HFFc6 (cell line): ENCODE data around the gene FBXO27. TPM values are rescaled to one million over a fixed set of nuclear protein-coding genes. Genes with fewer than 3 reads are reported as not detected.
"Not testable (repeated sequence)": the region's sequence is repeated elsewhere in the genome, so short reads cannot be mapped to it uniquely, and the experiment has no call there.

Experiments used
- DNase-seq: peaks from one replicate; pipeline ENCODE4 v3.0.0-alpha.2; 2018
- H3K27ac Mint-ChIP-seq: 2 replicates; pipeline ENCODE4 v1.8.0; 2020; ENCODE audit warnings: mild to moderate bottlenecking, mixed read lengths
- H3K27me3 Mint-ChIP-seq: 2 replicates; pipeline ENCODE4 v1.8.0; 2021; ENCODE audit warnings: mild to moderate bottlenecking, moderate library complexity, mixed read lengths; ENCODE audit not compliant: insufficient read depth
- H3K36me3 Mint-ChIP-seq: 2 replicates; pipeline ENCODE4 v1.8.0; 2021; ENCODE audit warnings: low read depth, mixed read lengths
- H3K4me1 Mint-ChIP-seq: 2 replicates; pipeline ENCODE4 v1.8.0; 2020; ENCODE audit warnings: low read depth, mixed read lengths
- H3K4me3 Mint-ChIP-seq: 2 replicates; pipeline ENCODE4 v1.8.0; 2020; ENCODE audit warnings: mild to moderate bottlenecking, moderate library complexity, mixed read lengths
- H3K9me3 Mint-ChIP-seq: 2 replicates; pipeline ENCODE4 v1.8.0; 2020; ENCODE audit warnings: mild to moderate bottlenecking, mixed read lengths
- total RNA-seq, 6 experiments: library from RNA; stranded (reverse); fragmentation: NEBNext Ultra II Directional; extraction: Animal tissue kit (Norgen Biotek cat#: 25700); gene quantifications; 2 replicates in 1 of 6; 3 replicates in 5 of 6; pipeline ENCODE4 v1.2.3, GENCODE V29; 2021
- TF ChIP-seq, protein P1 (sequence below): fragments of 200-600 bp; sonication (generic); IDR thresholded peaks from 2 replicates; pipeline ENCODE4 v1.5.0; 2021; ENCODE audit warnings: antibody characterized with exemption, mild to moderate bottlenecking

Gene FBXO27
- total RNA-seq, 6 experiments from 2014 or later, result 0.47 to 2.2 (median 0.90) TPM

DNA sequence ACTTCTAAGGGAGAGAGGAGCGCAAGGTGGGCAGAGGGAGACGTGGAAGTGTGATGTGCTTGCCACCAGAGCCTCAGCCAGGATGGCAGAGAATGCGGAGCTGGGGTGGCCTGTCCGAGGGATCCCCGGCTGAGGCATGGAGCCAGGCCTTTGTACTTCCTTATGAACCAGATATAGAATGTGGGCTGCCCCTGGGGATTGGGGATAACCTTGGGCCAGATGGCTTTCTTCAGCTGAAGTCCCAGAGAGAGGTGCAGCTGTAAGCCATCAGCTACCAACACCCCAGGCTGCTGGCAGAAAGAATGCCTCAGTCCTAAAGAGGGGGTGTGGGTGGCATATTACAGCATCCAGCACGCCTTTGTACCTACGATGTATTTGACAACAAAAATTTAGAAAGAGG, 31.3 kb downstream of the FBXO27 start:
- TF ChIP-seq, protein P1, sequence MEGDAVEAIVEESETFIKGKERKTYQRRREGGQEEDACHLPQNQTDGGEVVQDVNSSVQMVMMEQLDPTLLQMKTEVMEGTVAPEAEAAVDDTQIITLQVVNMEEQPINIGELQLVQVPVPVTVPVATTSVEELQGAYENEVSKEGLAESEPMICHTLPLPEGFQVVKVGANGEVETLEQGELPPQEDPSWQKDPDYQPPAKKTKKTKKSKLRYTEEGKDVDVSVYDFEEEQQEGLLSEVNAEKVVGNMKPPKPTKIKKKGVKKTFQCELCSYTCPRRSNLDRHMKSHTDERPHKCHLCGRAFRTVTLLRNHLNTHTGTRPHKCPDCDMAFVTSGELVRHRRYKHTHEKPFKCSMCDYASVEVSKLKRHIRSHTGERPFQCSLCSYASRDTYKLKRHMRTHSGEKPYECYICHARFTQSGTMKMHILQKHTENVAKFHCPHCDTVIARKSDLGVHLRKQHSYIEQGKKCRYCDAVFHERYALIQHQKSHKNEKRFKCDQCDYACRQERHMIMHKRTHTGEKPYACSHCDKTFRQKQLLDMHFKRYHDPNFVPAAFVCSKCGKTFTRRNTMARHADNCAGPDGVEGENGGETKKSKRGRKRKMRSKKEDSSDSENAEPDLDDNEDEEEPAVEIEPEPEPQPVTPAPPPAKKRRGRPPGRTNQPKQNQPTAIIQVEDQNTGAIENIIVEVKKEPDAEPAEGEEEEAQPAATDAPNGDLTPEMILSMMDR, result no peak
- H3K27ac Mint-ChIP-seq, result no peak overlapping the region
- DNase-seq, result no peak
- no peaks in the 10 kb centered on the region for H3K36me3 Mint-ChIP-seq
- no peaks in the 10 kb centered on the region for H3K9me3 Mint-ChIP-seq
- peaks cover 14% of the 10 kb centered on the region for H3K27me3 Mint-ChIP-seq
- H3K4me1 Mint-ChIP-seq, result no peaks in the 10 kb centered on the region
- H3K4me3 Mint-ChIP-seq, result no peak overlapping the region

DNA sequence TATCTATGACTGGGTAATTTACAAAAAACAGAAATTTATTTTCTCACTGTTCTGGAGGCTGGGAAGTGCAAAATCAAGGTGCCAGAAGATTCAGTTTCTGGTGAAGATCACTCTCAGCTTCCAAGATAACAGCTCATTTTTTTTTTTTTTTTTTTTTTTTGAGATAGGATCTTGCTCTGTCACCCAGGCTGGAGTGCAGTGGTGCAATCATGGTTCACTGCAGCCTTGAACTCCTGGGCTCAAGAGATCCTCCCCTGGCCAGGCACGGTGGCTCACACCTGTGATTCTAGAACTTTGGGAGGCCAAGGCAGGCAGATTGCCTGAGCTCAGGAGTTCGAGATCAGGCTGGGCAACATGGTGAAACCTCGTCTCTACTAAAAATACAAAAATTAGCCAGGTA, 34.8 kb downstream of the FBXO27 start:
- not testable (repeated sequence) for DNase-seq, H3K27ac Mint-ChIP-seq, H3K4me3 Mint-ChIP-seq, H3K9me3 Mint-ChIP-seq, H3K27me3 Mint-ChIP-seq, H3K36me3 Mint-ChIP-seq
- H3K4me1 Mint-ChIP-seq, result peaks cover 12% of the 10 kb centered on the region

DNA sequence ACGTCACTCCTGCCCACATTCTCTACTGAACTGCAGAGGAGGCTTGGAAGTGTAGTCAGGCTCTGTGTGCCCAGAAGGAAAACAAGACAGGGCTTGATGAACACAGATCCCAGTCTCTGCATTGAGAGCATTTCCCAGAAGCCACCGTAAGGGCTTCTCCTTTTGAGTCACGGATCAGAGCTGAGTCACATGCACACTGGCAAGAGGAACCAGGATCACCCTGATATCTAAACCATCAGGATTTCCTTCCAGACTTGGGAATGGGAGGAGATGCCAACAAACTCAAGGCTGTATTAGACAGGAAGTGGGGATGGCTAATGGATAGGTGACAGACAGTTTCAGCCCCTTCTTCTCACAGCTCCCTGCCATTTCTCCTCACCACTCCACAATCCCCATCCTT, 39.1 kb downstream of the FBXO27 start:
- peak; percentile 77 for DNase-seq
- Mint-ChIP-seq H3K4me1 (peaks cover 45% of the 10 kb centered on the region), H3K36me3 (no peaks in the 10 kb centered on the region), H3K4me3 (no peak overlapping the region), H3K27me3 (peaks cover 12% of the 10 kb centered on the region), H3K27ac (peak overlapping the region; percentile 78), H3K9me3 (no peaks in the 10 kb centered on the region)
- TF ChIP-seq, protein P1, result no peak

DNA sequence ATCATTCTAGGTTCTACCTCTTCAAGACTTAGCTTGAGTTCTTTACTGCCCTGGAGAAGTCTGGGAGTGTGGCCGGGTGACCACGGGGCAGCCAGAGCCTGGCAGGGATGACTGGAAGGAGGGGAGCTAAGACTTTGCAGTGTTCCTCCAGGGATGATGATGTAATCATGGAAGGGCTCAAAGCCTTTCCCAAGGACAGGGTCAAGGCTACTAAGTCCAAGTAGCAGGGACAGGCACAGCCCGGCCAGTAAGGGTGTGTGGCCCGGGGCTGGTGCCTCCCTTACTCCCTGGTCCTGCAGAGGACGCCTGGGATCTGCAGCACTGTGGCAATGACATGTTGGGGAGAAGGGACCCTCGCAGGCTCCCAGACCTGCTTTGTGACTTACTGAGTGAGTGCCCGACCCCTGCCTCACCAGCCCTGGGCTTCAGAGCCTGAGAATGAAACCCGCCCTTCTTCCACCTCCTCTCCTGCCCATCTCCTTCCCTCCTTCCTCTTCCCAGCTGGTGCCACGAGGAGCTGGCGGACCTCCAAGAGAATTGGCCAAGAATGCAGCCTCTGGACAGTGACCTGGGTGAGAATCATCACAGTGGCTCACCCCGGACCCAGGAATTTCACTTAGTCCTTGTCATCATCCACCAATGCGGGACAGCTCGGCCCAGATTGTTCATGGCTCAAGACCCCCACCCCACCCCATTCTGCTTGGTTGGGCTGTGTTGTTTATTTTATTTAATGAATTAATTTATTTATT, 41.2 kb downstream of the FBXO27 start:
- Mint-ChIP-seq H3K27me3 (peaks cover 12% of the 10 kb centered on the region), H3K4me3 (no peak overlapping the region), H3K36me3 (no peaks in the 10 kb centered on the region), H3K9me3 (no peaks in the 10 kb centered on the region), H3K4me1 (peaks cover 45% of the 10 kb centered on the region), H3K27ac (peak overlapping the region; percentile 17; the same call in 1 of the 2 replicates)
- DNase-seq, result peak; percentile 21
- TF ChIP-seq, protein P1, result no peak

DNA sequence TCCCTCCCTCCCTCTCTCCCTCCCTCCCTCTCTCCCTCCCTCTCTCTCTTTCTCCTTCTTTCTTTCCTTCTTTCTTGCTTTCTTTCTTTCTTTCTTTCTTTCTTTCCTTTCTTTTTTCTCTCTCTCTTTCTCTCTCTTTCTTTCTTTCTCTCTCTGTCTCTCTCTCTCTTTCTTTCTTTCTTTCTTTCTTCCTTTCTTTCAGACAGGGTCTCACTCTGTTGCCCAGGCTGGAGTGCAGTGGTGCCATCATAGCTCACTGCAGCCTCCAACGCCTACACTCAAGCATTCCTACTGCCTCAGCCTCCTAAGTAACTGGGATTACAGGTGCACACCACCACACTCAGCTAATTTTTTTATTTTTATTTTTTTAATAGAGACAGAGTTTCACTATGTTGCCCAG, 42.7 kb downstream of the FBXO27 start:
- not testable (repeated sequence) for H3K27ac Mint-ChIP-seq, H3K27me3 Mint-ChIP-seq, H3K9me3 Mint-ChIP-seq, H3K4me3 Mint-ChIP-seq, DNase-seq, H3K36me3 Mint-ChIP-seq
- H3K4me1 Mint-ChIP-seq, result peaks cover 45% of the 10 kb centered on the region

DNA sequence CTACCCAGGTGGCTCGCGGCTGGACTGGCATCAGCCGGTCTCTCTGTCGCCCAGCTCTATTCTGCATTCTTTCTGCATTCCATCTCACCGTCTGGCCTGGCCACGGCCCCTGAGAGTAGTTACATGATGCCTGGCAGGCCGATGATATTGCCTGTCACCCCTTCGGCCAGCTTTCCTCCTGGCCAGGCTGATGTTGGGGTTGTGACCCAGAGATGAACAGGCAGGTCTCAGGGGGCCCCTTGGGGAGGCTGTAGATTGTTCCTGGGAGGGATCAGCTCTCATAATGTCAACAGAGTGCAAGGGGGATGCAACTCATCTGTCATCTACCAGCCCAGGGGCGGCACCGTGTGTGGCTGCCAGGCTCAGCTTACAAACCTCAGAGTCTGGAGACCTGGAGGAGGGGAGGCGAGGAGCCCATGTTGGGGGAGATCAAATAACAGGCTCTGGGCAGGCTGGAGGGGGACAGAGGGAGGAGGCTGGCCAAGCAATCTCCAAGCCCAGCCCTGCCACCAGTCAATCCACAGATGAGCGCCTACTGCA, 43.2 kb downstream of the FBXO27 start:
- Mint-ChIP-seq H3K27me3 (peaks cover 8% of the 10 kb centered on the region; the same call in 1 of the 2 replicates), H3K36me3 (no peaks in the 10 kb centered on the region), H3K4me1 (peaks cover 45% of the 10 kb centered on the region), H3K9me3 (no peaks in the 10 kb centered on the region), H3K27ac (no peak overlapping the region), H3K4me3 (no peak overlapping the region)
- TF ChIP-seq, protein P1, result no peak
- DNase-seq, result no peak

DNA sequence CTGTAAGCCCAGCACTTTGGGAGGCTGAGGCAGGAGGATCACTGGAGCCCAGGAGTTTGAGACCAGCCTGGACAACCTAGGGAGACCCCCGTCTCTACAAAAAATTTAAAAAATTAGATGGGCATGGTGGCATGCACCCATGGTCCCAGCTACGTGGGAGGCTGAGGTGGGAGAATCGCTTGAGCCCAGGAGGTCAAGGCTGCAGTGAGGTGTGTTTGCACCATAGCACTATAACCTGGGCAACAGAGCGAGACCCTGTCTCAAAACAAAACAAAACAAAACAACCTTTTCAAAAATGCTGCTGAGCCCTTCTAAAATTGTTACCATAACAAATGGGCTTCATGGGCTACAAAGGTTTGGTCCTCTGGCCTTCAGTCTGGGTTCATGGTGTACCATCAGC, 43.7 kb downstream of the FBXO27 start:
- H3K27me3 Mint-ChIP-seq, result peaks cover 11% of the 10 kb centered on the region; the same call in 1 of the 2 replicates
- not testable (repeated sequence) for H3K27ac Mint-ChIP-seq, DNase-seq, H3K4me3 Mint-ChIP-seq, H3K9me3 Mint-ChIP-seq, H3K36me3 Mint-ChIP-seq
- peaks cover 44% of the 10 kb centered on the region for H3K4me1 Mint-ChIP-seq

DNA sequence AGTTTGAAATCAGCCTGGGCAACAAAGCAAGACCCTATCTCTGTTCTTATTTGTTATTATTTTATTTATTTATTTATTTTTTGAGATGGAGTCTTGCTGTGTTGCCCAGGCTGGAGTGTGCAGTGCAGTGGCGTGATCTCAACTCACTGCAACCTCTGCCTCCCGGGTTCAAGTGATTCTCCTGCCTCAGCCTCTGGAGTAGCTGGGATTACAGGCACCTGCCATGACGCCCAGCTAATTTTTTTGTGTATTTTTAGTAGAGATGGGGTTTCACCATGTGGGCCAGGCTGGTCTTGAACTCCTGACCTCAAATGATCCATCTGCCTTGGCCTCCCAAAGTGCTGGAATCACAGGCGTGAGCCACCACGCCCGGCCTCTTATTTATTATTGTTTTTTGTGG, 44.6 kb downstream of the FBXO27 start:
- H3K27ac Mint-ChIP-seq, result not testable (repeated sequence)
- peaks cover 35% of the 10 kb centered on the region for H3K4me1 Mint-ChIP-seq

More for the DNA sequence above, 44.6 kb downstream of the FBXO27 start:
- H3K9me3 Mint-ChIP-seq, DNase-seq, H3K4me3 Mint-ChIP-seq, H3K36me3 Mint-ChIP-seq: not testable (repeated sequence)
- peaks cover 11% of the 10 kb centered on the region; the same call in 1 of the 2 replicates for H3K27me3 Mint-ChIP-seq
